Liver (tissue), 9 donors: Measurements from ENCODE around the gene CDH22. TPM values are rescaled to one million over a fixed set of nuclear protein-coding genes. Genes with fewer than 3 reads are reported as not detected.

Source experiments
- DNase-seq: peaks from one replicate; pipeline ENCODE4 v3.0.0-alpha.2; 2017; ENCODE audit warnings: low spot score
- H3K27ac ChIP-seq, 2 donors: one replicate each; pipeline ENCODE4 v1.7.0; 2013; ENCODE audit warnings: inconsistent platforms in 2 of 2, low read length in 2 of 2, control low read depth in 1 of 2, low read depth in 1 of 2, mild to moderate bottlenecking in 1 of 2
- H3K27me3 ChIP-seq, 4 donors: one replicate each; pipeline versions ENCODE4 v1.6.1 to v1.7.0; 2013; ENCODE audit warnings: low read length in 3 of 4, inconsistent platforms in 1 of 4, mild to moderate bottlenecking in 1 of 4, moderate library complexity in 1 of 4; ENCODE audit not compliant: control insufficient read depth in 4 of 4, insufficient read depth in 4 of 4
- H3K36me3 ChIP-seq, 4 donors: one replicate each; pipeline versions ENCODE4 v1.6.1 to v1.7.0; 2013; ENCODE audit warnings: low read length in 3 of 4, mild to moderate bottlenecking in 3 of 4, low read depth in 1 of 4, moderate library complexity in 1 of 4; ENCODE audit not compliant: control insufficient read depth in 4 of 4, insufficient read depth in 3 of 4
- H3K4me1 ChIP-seq, 4 donors: one replicate each; pipeline versions ENCODE4 v1.6.1 to v1.7.0; 2013; ENCODE audit warnings: low read length in 3 of 4, mild to moderate bottlenecking in 3 of 4, moderate library complexity in 1 of 4; ENCODE audit not compliant: control insufficient read depth in 4 of 4, insufficient read depth in 4 of 4
- H3K4me3 ChIP-seq, 3 donors: one replicate each; pipeline versions ENCODE4 v1.6.1 to v1.7.0; 2013; ENCODE audit warnings: low read length in 3 of 3, control low read depth in 1 of 3, low read depth in 1 of 3, mild to moderate bottlenecking in 1 of 3
- H3K9ac ChIP-seq, 2 donors: one replicate each; pipeline ENCODE4 v1.7.0; 2013; ENCODE audit warnings: low read length in 2 of 2, mild to moderate bottlenecking in 2 of 2, moderate library complexity in 2 of 2, control low read depth in 1 of 2, low read depth in 1 of 2
- H3K9me3 ChIP-seq, 4 donors: one replicate each; pipeline versions ENCODE4 v1.6.1 to v1.7.0; 2013; ENCODE audit warnings: low read length in 3 of 4; ENCODE audit not compliant: control insufficient read depth in 4 of 4
- EGR1 ChIP-seq, 2 donors: IDR thresholded peaks; 2 replicates each; pipeline ENCODE4 v1.6.1; 2016 to 2018; ENCODE audit warnings: antibody characterized with exemption in 2 of 2, low read depth in 2 of 2
- FOXA1 ChIP-seq: IDR thresholded peaks from 2 replicates; pipeline ENCODE4 v1.6.1; 2016; ENCODE audit warnings: antibody characterized with exemption
- FOXA2 ChIP-seq: IDR thresholded peaks from 2 replicates; pipeline ENCODE4 v1.6.1; 2016; ENCODE audit warnings: antibody characterized with exemption
- GABPA ChIP-seq, 2 donors: IDR thresholded peaks in 1 of 2; conservative IDR thresholded peaks in 1 of 2; 2 replicates each; pipeline ENCODE4 v1.6.1; 2016; ENCODE audit warnings: antibody characterized with exemption in 2 of 2, mild to moderate bottlenecking in 1 of 2, moderate library complexity in 1 of 2
- HNF4A ChIP-seq, 2 donors: conservative IDR thresholded peaks; 2 replicates each; pipeline ENCODE4 v1.6.1; 2016; ENCODE audit warnings: antibody characterized with exemption in 2 of 2, mild to moderate bottlenecking in 2 of 2
- HNF4G ChIP-seq: IDR thresholded peaks from 2 replicates; pipeline ENCODE4 v1.6.1; 2016; ENCODE audit warnings: antibody characterized with exemption
- JUND ChIP-seq, 2 donors: IDR thresholded peaks; 2 replicates each; pipeline ENCODE4 v1.6.1; 2016; ENCODE audit warnings: antibody characterized with exemption in 2 of 2
- MAX ChIP-seq: IDR thresholded peaks from 2 replicates; pipeline ENCODE4 v1.6.1; 2016; ENCODE audit warnings: antibody characterized with exemption
- NR2F2 ChIP-seq: IDR thresholded peaks from 2 replicates; pipeline ENCODE4 v1.6.1; 2016; ENCODE audit warnings: antibody characterized with exemption
- RAD21 ChIP-seq, 2 donors: IDR thresholded peaks; 2 replicates each; pipeline ENCODE4 v1.6.1; 2016; ENCODE audit warnings: antibody characterized with exemption in 2 of 2, mild to moderate bottlenecking in 2 of 2
- REST ChIP-seq: IDR thresholded peaks from 2 replicates; pipeline ENCODE4 v1.6.1; 2016; ENCODE audit warnings: antibody characterized with exemption, mild to moderate bottlenecking
- RXRA ChIP-seq, 2 donors: IDR thresholded peaks; 2 replicates each; pipeline ENCODE4 v1.6.1; 2017 to 2018; ENCODE audit warnings: antibody characterized with exemption in 2 of 2, mild to moderate bottlenecking in 1 of 2
- TAF1 ChIP-seq: conservative IDR thresholded peaks from 2 replicates; pipeline ENCODE4 v1.6.1; 2016; ENCODE audit warnings: antibody characterized with exemption, mild to moderate bottlenecking
- YY1 ChIP-seq: IDR thresholded peaks from 2 replicates; pipeline ENCODE4 v1.6.1; 2016; ENCODE audit warnings: antibody characterized with exemption, mild to moderate bottlenecking
- WGBS: extraction: QIAGEN DNeasy Blood & Tissue Kit; methylation state at CpG from one replicate; pipeline ENCODE4 v1.1.7; 2013; 5-methylcytosine and 5-hydroxymethylcytosine counted together
- polyA plus RNA-seq, 2 donors: library from polyadenylated mRNA; stranded (reverse) in 1 of 2; unstranded in 1 of 2; fragments of 200-250 nt in 1 of 2; fragments of >200 nt in 1 of 2; fragmentation: Nextera tagmentation in 1 of 2; extraction: Ambion mirVana in 1 of 2; gene quantifications; one replicate each; pipeline versions ENCODE4 v1.2.1 to v1.2.3, GENCODE V29; 2013 to 2015
- total RNA-seq, 2 donors: library from RNA; depleted of rRNA; stranded (reverse); fragments of >200 nt; gene quantifications; one replicate each; pipeline ENCODE4 v1.2.3, GENCODE V29; 2014
- TF ChIP-seq, protein P1 (sequence below): IDR thresholded peaks from 2 replicates; pipeline ENCODE4 v1.6.1; 2016; ENCODE audit warnings: antibody characterized with exemption
- TF ChIP-seq, protein P2 (sequence below): IDR thresholded peaks from 2 replicates; pipeline ENCODE4 v1.6.1; 2016; ENCODE audit warnings: antibody characterized with exemption
- TF ChIP-seq, protein P3 (sequence below): fragments of 150-350 bp; IDR thresholded peaks from 2 replicates; pipeline ENCODE4 v1.5.1; 2017; ENCODE audit warnings: improper control_type of control experiment, low read depth, low read length; ENCODE audit not compliant: missing input control
- donor health status: healthy.
- donor health status: healthy.
- donor health status: healthy.
- donor health status: healthy.
- donor health status: healthy.

The CDH22 gene
- total and polyA plus RNA-seq, 4 donors = 0.02 TPM; not detected in 3

DNA sequence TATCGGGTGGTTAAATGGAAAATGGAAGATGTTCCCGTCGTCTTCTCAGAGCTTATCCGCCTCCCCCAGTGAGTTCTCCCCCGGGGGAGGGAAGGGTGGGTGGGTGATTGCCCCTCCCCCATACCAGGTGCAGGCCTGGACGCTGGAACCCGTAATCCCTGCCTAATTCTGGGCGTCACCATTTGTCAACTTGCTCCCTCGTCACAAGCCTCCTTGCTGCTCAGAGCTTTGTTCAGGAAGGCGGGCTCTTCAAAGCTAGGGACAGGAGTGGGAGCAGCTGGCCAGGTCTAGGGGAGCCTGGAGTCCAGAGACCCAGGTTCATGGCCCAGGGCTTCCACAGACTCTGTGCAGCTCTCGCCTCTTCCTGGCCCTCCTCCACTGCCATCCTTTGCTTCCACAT, 25.6 kb downstream of the CDH22 start:
- TF ChIP-seq RAD21 (IDR thresholded peaks at IDR 0.05) (no peak), FOXA1 (no peak), HNF4G (no peak), FOXA2 (no peak), EGR1 (IDR thresholded peaks at IDR 0.05; ENCODE audit: low read depth in 2 of 2) (no peak), RXRA (IDR thresholded peaks at IDR 0.05) (no peak), REST (no peak), HNF4A (conservative IDR thresholded peaks at IDR 0.05) (no peak), MAX (no peak)
- TF ChIP-seq, protein P1, sequence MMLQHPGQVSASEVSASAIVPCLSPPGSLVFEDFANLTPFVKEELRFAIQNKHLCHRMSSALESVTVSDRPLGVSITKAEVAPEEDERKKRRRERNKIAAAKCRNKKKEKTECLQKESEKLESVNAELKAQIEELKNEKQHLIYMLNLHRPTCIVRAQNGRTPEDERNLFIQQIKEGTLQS = no peak
- TF ChIP-seq, protein P2, sequence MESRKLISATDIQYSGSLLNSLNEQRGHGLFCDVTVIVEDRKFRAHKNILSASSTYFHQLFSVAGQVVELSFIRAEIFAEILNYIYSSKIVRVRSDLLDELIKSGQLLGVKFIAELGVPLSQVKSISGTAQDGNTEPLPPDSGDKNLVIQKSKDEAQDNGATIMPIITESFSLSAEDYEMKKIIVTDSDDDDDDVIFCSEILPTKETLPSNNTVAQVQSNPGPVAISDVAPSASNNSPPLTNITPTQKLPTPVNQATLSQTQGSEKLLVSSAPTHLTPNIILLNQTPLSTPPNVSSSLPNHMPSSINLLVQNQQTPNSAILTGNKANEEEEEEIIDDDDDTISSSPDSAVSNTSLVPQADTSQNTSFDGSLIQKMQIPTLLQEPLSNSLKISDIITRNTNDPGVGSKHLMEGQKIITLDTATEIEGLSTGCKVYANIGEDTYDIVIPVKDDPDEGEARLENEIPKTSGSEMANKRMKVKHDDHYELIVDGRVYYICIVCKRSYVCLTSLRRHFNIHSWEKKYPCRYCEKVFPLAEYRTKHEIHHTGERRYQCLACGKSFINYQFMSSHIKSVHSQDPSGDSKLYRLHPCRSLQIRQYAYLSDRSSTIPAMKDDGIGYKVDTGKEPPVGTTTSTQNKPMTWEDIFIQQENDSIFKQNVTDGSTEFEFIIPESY = no peak

DNA sequence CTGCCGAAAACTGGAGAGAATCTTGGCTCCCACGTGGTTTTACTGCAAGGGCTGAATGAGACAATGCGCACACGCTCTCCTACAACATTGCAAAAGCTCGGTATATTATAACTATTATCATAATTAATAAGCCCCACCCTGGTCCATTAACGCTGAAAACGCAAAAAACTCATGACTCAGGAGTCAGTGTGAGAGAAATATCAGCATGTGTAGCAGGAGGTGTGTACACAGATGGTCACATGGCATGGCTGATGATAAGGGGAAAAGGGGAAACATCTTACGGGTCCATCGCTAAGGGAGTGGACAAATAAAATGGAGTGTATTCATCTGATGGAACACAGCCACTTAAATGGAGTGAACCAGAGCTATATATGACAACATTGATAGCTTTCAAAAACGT, 29.2 kb downstream of the CDH22 start:
- TF ChIP-seq NR2F2 (no peak), YY1 (no peak), JUND (IDR thresholded peaks at IDR 0.05) (no peak), MAX (no peak), FOXA1 (no peak), HNF4G (no peak), EGR1 (IDR thresholded peaks at IDR 0.05; ENCODE audit: low read depth in 2 of 2) (no peak), GABPA (IDR thresholded peaks at IDR 0.05 in 1 of 2, conservative IDR thresholded peaks at IDR 0.05 in 1 of 2) (no peak), TAF1 (no peak)
- TF ChIP-seq, protein P3, sequence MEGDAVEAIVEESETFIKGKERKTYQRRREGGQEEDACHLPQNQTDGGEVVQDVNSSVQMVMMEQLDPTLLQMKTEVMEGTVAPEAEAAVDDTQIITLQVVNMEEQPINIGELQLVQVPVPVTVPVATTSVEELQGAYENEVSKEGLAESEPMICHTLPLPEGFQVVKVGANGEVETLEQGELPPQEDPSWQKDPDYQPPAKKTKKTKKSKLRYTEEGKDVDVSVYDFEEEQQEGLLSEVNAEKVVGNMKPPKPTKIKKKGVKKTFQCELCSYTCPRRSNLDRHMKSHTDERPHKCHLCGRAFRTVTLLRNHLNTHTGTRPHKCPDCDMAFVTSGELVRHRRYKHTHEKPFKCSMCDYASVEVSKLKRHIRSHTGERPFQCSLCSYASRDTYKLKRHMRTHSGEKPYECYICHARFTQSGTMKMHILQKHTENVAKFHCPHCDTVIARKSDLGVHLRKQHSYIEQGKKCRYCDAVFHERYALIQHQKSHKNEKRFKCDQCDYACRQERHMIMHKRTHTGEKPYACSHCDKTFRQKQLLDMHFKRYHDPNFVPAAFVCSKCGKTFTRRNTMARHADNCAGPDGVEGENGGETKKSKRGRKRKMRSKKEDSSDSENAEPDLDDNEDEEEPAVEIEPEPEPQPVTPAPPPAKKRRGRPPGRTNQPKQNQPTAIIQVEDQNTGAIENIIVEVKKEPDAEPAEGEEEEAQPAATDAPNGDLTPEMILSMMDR = no peak
- TF ChIP-seq, protein P1 = no peak
- H3K4me3 ChIP-seq = no peak overlapping the region
- no peak for DNase-seq
- H3K9ac ChIP-seq = no peak overlapping the region
- H3K4me1 ChIP-seq = no peaks in the 10 kb centered on the region
- WGBS = 68% methylated on average over 10 of the region's 10 CpGs
- H3K27me3 ChIP-seq = peaks cover 0 to 10% (median 6%) of the 10 kb centered on the region in 4 donors
- H3K9me3 ChIP-seq = no peaks in the 10 kb centered on the region
- H3K27ac ChIP-seq = no peak overlapping the region
- no peaks in the 10 kb centered on the region for H3K36me3 ChIP-seq

More for the DNA sequence above, 25.6 kb downstream of the CDH22 start:
- Histone ChIP-seq H3K36me3 (no peaks in the 10 kb centered on the region), H3K4me3 (no peak overlapping the region), H3K27ac (no peak overlapping the region), H3K4me1 (no peaks in the 10 kb centered on the region), H3K9ac (no peak overlapping the region), H3K27me3 (peaks cover 0 to 13% (median 3%) of the 10 kb centered on the region in 4 donors), H3K9me3 (no peaks in the 10 kb centered on the region)
- no peak for DNase-seq
- 27% methylated on average over 11 of the region's 11 CpGs for WGBS
